ENCODE measurements around the gene GPC1.

The GPC1 gene

DNA sequence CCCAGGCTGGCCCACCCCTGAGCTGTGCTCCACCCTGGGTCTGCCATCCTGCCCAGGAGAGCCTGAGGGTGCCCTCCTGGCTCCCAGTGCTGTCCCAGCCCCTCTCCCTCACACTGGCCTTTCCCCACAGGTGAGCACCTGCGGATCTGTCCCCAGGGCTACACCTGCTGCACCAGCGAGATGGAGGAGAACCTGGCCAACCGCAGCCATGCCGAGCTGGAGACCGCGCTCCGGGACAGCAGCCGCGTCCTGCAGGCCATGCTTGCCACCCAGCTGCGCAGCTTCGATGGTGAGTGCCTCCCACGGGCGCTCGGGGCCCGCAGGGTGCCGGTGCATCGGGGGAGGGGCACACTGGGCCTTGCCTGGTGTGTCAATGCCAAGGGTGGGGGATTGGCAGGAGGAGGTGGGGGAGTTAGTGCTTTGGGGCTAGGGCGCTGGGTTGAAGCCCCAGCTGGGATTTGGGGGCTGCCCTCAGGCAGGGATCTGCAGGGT, 23.5 kb downstream of the GPC1 start:
- no peak overlapping the region for H3K4me3 ChIP-seq (ENCODE audit: low read depth in 1 of 2, low read length in 1 of 2)
- H3K27me3 ChIP-seq: peaks cover 50% of the 10 kb centered on the region
- no peak overlapping the region for H3K27ac ChIP-seq
- no peaks in the 10 kb centered on the region for H3K36me3 ChIP-seq
- H3K4me1 ChIP-seq (ENCODE audit: control insufficient read depth in 1 of 2, insufficient read depth in 1 of 2, low read depth in 1 of 2, low read length in 1 of 2): no peaks in the 10 kb centered on the region
- TF ChIP-seq, protein P1, sequence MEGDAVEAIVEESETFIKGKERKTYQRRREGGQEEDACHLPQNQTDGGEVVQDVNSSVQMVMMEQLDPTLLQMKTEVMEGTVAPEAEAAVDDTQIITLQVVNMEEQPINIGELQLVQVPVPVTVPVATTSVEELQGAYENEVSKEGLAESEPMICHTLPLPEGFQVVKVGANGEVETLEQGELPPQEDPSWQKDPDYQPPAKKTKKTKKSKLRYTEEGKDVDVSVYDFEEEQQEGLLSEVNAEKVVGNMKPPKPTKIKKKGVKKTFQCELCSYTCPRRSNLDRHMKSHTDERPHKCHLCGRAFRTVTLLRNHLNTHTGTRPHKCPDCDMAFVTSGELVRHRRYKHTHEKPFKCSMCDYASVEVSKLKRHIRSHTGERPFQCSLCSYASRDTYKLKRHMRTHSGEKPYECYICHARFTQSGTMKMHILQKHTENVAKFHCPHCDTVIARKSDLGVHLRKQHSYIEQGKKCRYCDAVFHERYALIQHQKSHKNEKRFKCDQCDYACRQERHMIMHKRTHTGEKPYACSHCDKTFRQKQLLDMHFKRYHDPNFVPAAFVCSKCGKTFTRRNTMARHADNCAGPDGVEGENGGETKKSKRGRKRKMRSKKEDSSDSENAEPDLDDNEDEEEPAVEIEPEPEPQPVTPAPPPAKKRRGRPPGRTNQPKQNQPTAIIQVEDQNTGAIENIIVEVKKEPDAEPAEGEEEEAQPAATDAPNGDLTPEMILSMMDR (IDR thresholded peaks at IDR 0.05): no peak
- no peaks in the 10 kb centered on the region for H3K9me3 ChIP-seq

DNA sequence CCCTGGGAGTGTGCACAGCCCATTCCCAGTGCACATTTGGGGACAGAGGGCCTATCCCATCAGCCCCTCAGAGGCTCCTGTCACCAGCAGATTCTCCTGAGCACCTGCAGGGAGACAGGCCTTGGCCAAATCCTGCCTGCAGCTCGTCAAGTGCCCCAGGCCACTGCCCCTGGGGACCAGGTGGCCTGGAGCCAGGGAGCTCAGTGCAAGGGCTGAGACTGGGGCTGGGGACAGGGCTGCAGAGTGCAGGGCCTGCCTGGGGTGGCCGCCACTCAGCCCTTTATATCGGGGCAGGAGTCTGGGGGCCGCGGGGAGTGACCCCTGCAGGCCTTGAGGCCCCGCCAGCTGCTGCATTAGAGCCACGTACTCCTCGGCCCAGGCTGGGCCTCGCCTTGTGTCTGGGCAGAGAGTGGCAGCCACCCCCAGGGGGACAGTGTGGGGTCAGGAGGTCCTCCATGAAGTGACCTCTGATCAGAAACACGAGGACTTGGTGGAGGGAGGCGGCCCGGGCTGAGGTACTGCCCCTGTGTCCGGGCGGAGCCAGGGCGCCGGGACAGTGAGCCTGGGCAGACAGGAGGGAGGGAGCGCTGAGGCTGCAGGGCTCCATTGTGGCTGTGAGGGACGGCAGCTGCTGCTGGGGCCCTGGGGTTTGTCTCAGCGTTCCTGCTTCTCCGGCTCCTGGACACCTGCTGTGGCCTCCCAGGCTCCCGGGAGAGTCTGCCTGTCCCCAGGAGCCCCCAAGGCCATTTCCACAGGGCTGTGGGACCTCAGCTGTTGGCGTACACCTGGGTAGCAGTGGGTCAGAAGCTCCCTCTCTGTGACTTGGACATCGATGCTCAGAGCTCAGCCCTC, 24.2 kb downstream of the GPC1 start:
- Histone ChIP-seq H3K4me1 (ENCODE audit: control insufficient read depth in 1 of 2, insufficient read depth in 1 of 2, low read depth in 1 of 2, low read length in 1 of 2) (no peaks in the 10 kb centered on the region), H3K9me3 (no peaks in the 10 kb centered on the region), H3K36me3 (no peaks in the 10 kb centered on the region), H3K4me3 (ENCODE audit: low read depth in 1 of 2, low read length in 1 of 2) (no peak overlapping the region), H3K27ac (no peak overlapping the region), H3K27me3 (peaks cover 43% of the 10 kb centered on the region)
- TF ChIP-seq, protein P1 (IDR thresholded peaks at IDR 0.05): no peak

DNA sequence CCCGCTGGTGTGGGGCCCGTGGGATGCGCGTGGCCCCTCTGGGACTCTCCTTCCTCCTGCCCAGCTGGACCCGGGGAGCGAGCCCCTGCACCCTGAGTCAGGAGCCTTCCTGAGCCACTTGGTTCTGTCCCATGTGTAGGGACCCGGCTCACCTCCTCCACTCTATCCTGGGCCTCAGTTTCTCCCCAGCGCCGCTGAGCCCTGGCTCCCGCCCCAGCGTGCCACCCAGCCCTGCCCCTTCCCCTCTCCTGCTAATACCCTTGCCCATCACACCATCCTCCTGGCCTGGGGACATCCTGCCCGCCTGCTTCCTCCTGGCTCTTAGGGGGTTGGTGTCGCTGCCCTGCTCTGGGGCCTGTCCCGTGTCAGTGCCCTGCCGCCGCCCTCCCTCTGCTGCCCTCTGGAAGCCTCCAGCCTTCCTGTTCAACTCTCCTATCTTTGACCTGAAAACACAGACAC, 24.8 kb downstream of the GPC1 start:
- Histone ChIP-seq H3K36me3 (no peaks in the 10 kb centered on the region), H3K27me3 (peaks cover 37% of the 10 kb centered on the region), H3K4me1 (ENCODE audit: control insufficient read depth in 1 of 2, insufficient read depth in 1 of 2, low read depth in 1 of 2, low read length in 1 of 2) (no peaks in the 10 kb centered on the region), H3K27ac (no peak overlapping the region), H3K4me3 (ENCODE audit: low read depth in 1 of 2, low read length in 1 of 2) (no peak overlapping the region), H3K9me3 (no peaks in the 10 kb centered on the region)
- TF ChIP-seq, protein P1 (IDR thresholded peaks at IDR 0.05): no peak

DNA sequence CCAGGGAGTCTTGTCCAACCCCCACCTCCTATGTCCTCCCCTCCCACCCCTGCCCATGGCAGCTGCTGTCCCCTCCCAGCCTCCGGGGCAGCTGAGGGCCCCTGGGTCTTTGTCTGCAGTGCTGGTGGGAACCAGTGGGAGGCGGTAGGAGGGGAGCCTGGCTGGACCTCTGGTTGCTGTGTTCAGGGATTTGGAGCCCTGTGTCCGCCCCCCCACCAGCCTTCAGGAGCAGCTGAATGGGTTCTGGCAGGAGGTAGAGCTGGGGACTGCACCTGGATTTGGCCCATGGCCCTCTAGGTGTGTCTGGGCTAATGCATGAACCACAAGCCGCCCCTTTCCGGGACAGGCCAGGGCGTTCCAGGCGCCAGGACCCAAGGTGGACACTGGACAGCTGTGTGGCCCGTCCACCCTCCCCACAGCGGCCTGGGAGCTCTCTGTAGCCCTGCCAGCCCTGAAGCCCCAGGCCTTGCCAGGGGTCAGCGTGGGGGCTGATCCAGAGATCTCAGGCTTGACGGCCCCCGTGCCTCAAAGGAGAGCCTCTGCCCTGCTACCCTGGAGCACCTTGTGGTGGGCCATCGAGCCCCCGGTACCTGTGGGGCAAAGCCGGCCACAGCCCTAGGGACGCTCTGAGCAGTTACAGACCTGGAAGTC, 25.4 kb downstream of the GPC1 start:
- no peaks in the 10 kb centered on the region for H3K4me1 ChIP-seq (ENCODE audit: control insufficient read depth in 1 of 2, insufficient read depth in 1 of 2, low read depth in 1 of 2, low read length in 1 of 2)
- TF ChIP-seq, protein P1 (IDR thresholded peaks at IDR 0.05): no peak
- H3K27me3 ChIP-seq: peaks cover 31% of the 10 kb centered on the region
- H3K36me3 ChIP-seq: no peaks in the 10 kb centered on the region
- H3K4me3 ChIP-seq (ENCODE audit: low read depth in 1 of 2, low read length in 1 of 2): no peak overlapping the region
- no peak overlapping the region for H3K27ac ChIP-seq
- H3K9me3 ChIP-seq: no peaks in the 10 kb centered on the region

DNA sequence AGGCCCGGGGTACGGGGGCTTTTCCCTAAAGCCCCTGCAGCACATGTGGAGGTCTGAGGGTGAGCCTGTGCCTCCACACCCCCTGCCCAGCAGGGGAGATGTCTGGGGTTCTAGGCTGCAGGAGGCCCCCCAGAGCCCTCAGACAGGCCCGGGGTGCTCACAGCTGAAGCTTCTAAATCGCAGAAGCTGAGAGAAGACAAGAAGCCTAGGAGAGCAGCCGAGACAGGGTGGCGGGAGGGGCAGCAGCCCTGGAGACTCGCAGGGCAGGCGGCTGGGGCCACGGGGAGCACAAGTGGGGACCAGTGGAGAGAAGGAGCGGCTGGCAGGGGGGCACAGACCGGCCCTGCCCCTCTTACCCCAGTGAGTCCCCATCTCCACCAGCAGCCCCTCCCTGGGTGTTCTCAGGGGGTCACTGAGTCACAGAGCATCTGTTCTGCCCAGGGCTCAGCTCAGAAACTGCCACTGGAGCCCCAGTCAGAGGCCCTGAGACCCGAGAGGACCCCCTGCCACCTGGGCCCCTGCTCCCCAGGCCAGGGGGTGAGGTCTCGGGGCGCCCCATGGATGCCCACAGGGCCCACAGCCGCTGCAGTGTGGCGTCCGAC, 26.1 kb downstream of the GPC1 start:
- Histone ChIP-seq H3K27ac (no peak overlapping the region), H3K36me3 (no peaks in the 10 kb centered on the region), H3K4me3 (ENCODE audit: low read depth in 1 of 2, low read length in 1 of 2) (no peak overlapping the region), H3K27me3 (peaks cover 24% of the 10 kb centered on the region), H3K9me3 (no peaks in the 10 kb centered on the region), H3K4me1 (ENCODE audit: control insufficient read depth in 1 of 2, insufficient read depth in 1 of 2, low read depth in 1 of 2, low read length in 1 of 2) (no peaks in the 10 kb centered on the region)
- TF ChIP-seq, protein P1 (IDR thresholded peaks at IDR 0.05): no peak
